Common myeloid progenitor, CD34-positive (primary cell): ENCODE data around the gene MEF2D. TPM values are rescaled to one million over a fixed set of nuclear protein-coding genes. Genes with fewer than 3 reads are reported as not detected.
A peak's percentile ranks its signal among the peaks of the same experiment; 100 is the strongest.

Experiments
- CTCF ChIA-PET: fragments of 350-600 bp; sonication (Branson Sonifier 250); formaldehyde crosslinking; loops from one replicate; lab custom pipeline; 2021; ENCODE audit warnings: antibody characterized with exemption; lab: Charles Lee
- POLR2A ChIA-PET: fragments of 350-600 bp; sonication (Branson Sonifier 250); formaldehyde crosslinking; loops from one replicate; lab custom pipeline; 2021; ENCODE audit warnings: antibody characterized with exemption; lab: Charles Lee
- DNase-seq, 3 donors: peaks; one replicate each; pipeline versions ENCODE4 v3.0.0 to v3.0.0-alpha.2; 2013
- H3K27ac ChIP-seq, 2 experiments: 1 replicate in 1 of 2; 2 replicates in 1 of 2; pipeline ENCODE4 v1.7.0; 2013; ENCODE audit warnings: inconsistent platforms in 2 of 2, low read length in 2 of 2, mild to moderate bottlenecking in 2 of 2, low read depth in 1 of 2, moderate library complexity in 1 of 2; ENCODE audit not compliant: severe bottlenecking in 2 of 2, insufficient read depth in 1 of 2, poor library complexity in 1 of 2
- H3K27me3 ChIP-seq, 5 experiments: replicated peaks in 2 of 5; 1 replicate in 3 of 5; 2 replicates in 2 of 5; pipeline versions ENCODE4 v1.6.1 to v1.7.0; 2013; ENCODE audit warnings: low read length in 4 of 5, mild to moderate bottlenecking in 2 of 5, moderate library complexity in 2 of 5, inconsistent platforms in 1 of 5; ENCODE audit not compliant: insufficient read depth in 5 of 5, control insufficient read depth in 4 of 5
- H3K36me3 ChIP-seq, 4 experiments: 1 replicate in 2 of 4; 2 replicates in 2 of 4; pipeline versions ENCODE4 v1.6.1 to v1.7.0; 2013; ENCODE audit warnings: low read length in 3 of 4, control low read depth in 1 of 4, mild to moderate bottlenecking in 1 of 4; ENCODE audit not compliant: control insufficient read depth in 4 of 4, insufficient read depth in 4 of 4
- H3K4me1 ChIP-seq, 4 experiments: 1 replicate in 3 of 4; 2 replicates in 1 of 4; pipeline versions ENCODE4 v1.6.1 to v1.7.1; 2013; ENCODE audit warnings: low read length in 3 of 4, mild to moderate bottlenecking in 3 of 4, control low read depth in 1 of 4, inconsistent platforms in 1 of 4, moderate library complexity in 1 of 4; ENCODE audit not compliant: control insufficient read depth in 4 of 4, insufficient read depth in 4 of 4; ENCODE audit errors: control extremely low read depth in 1 of 4
- H3K4me3 ChIP-seq, 7 experiments: 1 replicate in 4 of 7; 2 replicates in 3 of 7; pipeline versions ENCODE4 v1.5.1 to v1.7.0; 2013; ENCODE audit warnings: mild to moderate bottlenecking in 7 of 7, low read length in 6 of 7, moderate library complexity in 6 of 7, inconsistent platforms in 2 of 7, low read depth in 2 of 7, control low read depth in 1 of 7; ENCODE audit not compliant: insufficient read depth in 4 of 7, control insufficient read depth in 1 of 7; ENCODE audit errors: extremely low read depth in 1 of 7
- H3K9me3 ChIP-seq, 5 experiments: 1 replicate in 4 of 5; 2 replicates in 1 of 5; pipeline versions ENCODE4 v1.6.1 to v1.7.1; 2013; ENCODE audit warnings: low read length in 4 of 5, mild to moderate bottlenecking in 2 of 5, inconsistent platforms in 1 of 5, low read depth in 1 of 5, moderate library complexity in 1 of 5; ENCODE audit not compliant: control insufficient read depth in 4 of 5, insufficient read depth in 2 of 5; ENCODE audit errors: control extremely low read depth in 1 of 5
- WGBS: methylation state at CpG from one replicate; pipeline ENCODE4 v1.1.5; 2013; ENCODE audit not compliant: insufficient coverage; 5-methylcytosine and 5-hydroxymethylcytosine counted together
- polyA plus RNA-seq: library from polyadenylated mRNA; unstranded; fragments of 120-200 nt; gene quantifications from one replicate; pipeline ENCODE4 v1.2.1, GENCODE V29; 2013

MEF2D gene
- 34.9 TPM for polyA plus RNA-seq

DNA sequence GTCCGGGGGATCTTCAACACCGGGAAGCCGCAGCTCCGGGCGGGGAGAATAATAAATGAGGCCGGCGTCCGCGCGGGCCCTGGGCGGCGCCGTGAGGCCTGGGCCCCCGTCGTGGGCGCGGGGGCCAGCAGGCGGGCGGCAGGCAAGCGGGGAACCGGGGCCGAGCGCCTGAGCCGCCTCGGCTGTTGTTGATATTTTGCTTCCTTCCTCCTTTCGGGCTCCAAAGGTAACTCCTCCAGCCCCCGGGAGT lies at the start of gene MEF2D:
MEF2D (minus strand) TSS at position 233 of the 250 bp plus-strand sequence. CDS start 17,483 bp downstream, outside the sequence.
- 0% methylated on average over 25 of the region's 27 CpGs for WGBS

DNA sequence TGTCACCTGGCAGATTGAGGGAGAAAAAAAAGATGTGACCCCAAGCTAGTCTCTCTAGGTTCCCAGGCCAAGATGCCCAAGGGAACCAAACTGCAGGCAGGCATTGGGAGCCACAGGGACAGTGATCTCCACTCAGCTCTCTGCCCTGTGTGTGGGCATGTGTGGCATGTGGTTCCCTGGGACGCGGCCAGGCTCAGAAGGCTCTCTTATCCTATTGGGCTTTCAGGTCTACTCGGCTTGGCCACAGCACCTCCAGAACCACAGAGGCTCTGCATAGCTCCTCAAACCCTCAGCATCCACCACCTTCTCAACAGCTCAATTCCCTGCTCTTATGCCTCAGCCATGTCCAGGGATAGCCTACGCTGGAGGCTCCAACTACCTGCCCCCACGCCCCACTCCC lies 49.8 kb upstream of the MEF2D start:
- ChIA-PET CTCF (interaction anchor here (1.0 to 3.7 kb wide), 9 partner anchors 9 to 165 kb away, joined by 3 to 17 read pairs (median 5); partner anchors contain the start of gene MEF2D), POLR2A (no interaction called here)
- Histone ChIP-seq H3K4me3 (no peak overlapping the region), H3K9me3 (no peaks in the 10 kb centered on the region), H3K36me3 (peaks cover 14 to 63% (median 35%) of the 10 kb centered on the region in 4 experiments), H3K27ac (no peak overlapping the region), H3K27me3 (no peaks in the 10 kb centered on the region), H3K4me1 (peaks cover 0 to 19% (median 5%) of the 10 kb centered on the region in 4 experiments)
- no peak for DNase-seq
- WGBS = 100% methylated on average over 5 of the region's 5 CpGs

More for the DNA sequence above, at the start of gene MEF2D:
- CTCF ChIA-PET = interaction anchor here (0.7 to 11.5 kb wide), 11 partner anchors 10 to 80 kb away, joined by 3 to 114 read pairs (median 5); no protein-coding TSS in a partner anchor
- no peaks in the 10 kb centered on the region for H3K27me3 ChIP-seq
- no peaks in the 10 kb centered on the region for H3K9me3 ChIP-seq
- peaks cover 28 to 82% (median 77%) of the 10 kb centered on the region in 4 experiments for H3K4me1 ChIP-seq
- H3K27ac ChIP-seq = peak within 1 kb of the TSS; percentile 95 to 97
- peaks cover 0 to 20% (median 4%) of the 10 kb centered on the region in 4 experiments for H3K36me3 ChIP-seq
- DNase-seq = no peak
- peak within 1 kb of the TSS; percentile 77 to 97 (median 90) for H3K4me3 ChIP-seq
- POLR2A ChIA-PET = interaction anchor here (0.5 to 3.6 kb wide), 12 partner anchors 8 to 218 kb away, joined by 3 to 26 read pairs (median 5); partner anchors contain the start of gene SMG5

DNA sequence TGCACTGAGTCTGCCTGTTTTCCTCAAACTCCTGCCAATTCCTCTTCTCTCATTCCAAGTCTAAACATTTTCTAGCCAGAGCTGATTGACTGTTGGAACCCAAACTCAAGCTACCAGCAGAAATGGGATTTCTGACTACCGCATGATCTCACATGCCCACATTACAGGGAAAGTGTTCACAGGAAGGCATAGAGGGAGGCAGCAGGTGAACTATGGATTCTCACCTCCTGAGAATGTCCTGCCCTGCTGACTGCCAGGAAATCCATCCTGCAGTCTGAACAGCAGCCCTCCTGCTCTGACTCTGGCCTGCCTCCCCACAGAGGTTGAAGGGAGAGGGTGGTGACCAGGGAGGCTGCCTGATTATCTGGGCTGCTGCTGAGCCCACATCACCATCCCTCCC lies 49.3 kb upstream of the MEF2D start:
- H3K27ac ChIP-seq = no peak overlapping the region
- H3K4me1 ChIP-seq = peaks cover 0 to 19% (median 5%) of the 10 kb centered on the region in 4 experiments
- H3K36me3 ChIP-seq = peaks cover 14 to 63% (median 32%) of the 10 kb centered on the region in 4 experiments
- no peaks in the 10 kb centered on the region for H3K27me3 ChIP-seq
- ChIA-PET POLR2A (no interaction called here), CTCF (interaction anchor here (0.9 to 3.7 kb wide), 12 partner anchors 10 to 164 kb away, joined by 3 to 17 read pairs (median 4); partner anchors contain the start of gene MEF2D)
- WGBS = 100% methylated on average over 1 of the region's 1 CpG
- no peak overlapping the region for H3K4me3 ChIP-seq
- DNase-seq = no peak
- H3K9me3 ChIP-seq = no peaks in the 10 kb centered on the region

DNA sequence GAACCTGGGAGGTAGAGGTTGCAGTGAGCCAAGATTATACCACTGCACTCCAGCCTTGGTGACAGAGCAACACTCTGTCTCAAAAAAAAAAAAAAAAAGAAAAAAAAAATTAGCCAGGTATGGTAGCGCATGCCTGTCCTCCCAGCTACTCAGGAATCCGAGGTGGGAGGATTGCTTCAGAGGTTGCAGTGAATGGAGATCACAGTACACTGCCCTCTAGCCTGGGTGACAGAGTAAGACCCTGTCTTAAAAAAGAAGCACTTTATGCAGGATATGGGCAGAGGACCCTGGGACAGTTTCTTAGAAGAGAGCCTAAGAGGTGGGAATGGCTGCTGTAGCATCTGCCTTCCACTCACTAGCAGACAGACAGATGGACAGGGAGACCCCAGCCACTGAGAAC lies 48.8 kb upstream of the MEF2D start:
- no peaks in the 10 kb centered on the region for H3K9me3 ChIP-seq
- H3K27me3 ChIP-seq = no peaks in the 10 kb centered on the region
- ChIA-PET POLR2A (no interaction called here), CTCF (interaction anchor here (0.9 to 3.7 kb wide), 11 partner anchors 10 to 164 kb away, joined by 3 to 17 read pairs (median 4); partner anchors contain the start of gene MEF2D)
- peak; percentile 19 to 45 (median 42) for DNase-seq
- H3K4me3 ChIP-seq = no peak overlapping the region
- H3K27ac ChIP-seq = no peak overlapping the region
- WGBS = 45% methylated on average over 2 of the region's 2 CpGs
- peaks cover 0 to 19% (median 5%) of the 10 kb centered on the region in 4 experiments for H3K4me1 ChIP-seq
- peaks cover 14 to 62% (median 33%) of the 10 kb centered on the region in 4 experiments for H3K36me3 ChIP-seq

DNA sequence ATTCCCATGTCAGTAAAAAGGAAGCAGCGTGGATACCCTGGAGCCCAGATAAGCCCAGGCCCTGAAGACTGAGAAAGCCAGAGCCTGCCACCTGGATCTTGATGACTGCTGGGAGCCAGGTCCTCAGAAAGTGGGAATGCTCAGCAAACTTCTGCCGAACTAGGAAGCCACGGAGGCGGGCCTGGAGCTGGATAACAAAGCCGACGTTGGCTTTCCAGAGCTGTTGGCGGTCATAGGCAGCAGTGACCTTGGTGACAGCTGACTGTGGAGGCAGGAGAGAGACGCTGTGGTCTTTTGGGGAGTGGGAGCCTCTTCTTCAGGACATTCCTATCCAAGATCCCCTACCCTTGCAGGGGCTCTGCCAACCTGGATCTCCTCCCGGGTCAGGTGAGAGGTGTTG lies 47.4 kb upstream of the MEF2D start:
- Histone ChIP-seq H3K4me1 (peaks cover 0 to 19% (median 7%) of the 10 kb centered on the region in 4 experiments), H3K27me3 (no peaks in the 10 kb centered on the region), H3K27ac (no peak overlapping the region), H3K4me3 (no peak overlapping the region), H3K36me3 (peaks cover 11 to 62% (median 34%) of the 10 kb centered on the region in 4 experiments), H3K9me3 (no peaks in the 10 kb centered on the region)
- ChIA-PET CTCF (interaction anchor here (0.9 to 3.7 kb wide), 2 partner anchors 18 to 68 kb away, joined by 3 to 17 read pairs; no protein-coding TSS in a partner anchor), POLR2A (interaction anchor here (1.0 kb wide), 1 partner anchor 47 kb away, joined by 3 read pairs; no protein-coding TSS in a partner anchor)
- WGBS = 95% methylated on average over 7 of the region's 9 CpGs
- DNase-seq = no peak

DNA sequence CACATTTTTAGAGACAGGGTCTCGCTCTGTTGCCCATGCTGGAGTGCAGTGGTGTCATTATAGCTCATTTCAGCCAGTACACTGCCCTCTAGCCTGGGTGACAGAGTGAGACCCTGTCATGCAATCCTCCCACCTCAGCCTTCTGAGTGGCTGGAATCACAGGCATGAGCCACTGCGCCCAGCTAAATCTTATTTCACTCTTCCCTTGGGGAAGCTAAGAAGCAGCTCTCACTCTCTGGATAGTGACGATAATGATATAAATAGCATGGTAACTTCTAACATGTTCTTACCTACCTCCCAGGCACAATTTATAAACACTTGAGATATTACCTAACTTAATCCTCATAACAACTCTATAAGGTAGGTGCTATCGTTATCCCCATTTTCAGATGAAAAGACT lies 46.9 kb upstream of the MEF2D start:
- no peaks in the 10 kb centered on the region for H3K27me3 ChIP-seq
- ChIA-PET CTCF (interaction anchor here (0.9 to 3.7 kb wide), 3 partner anchors 13 to 67 kb away, joined by 3 to 17 read pairs (median 5); no protein-coding TSS in a partner anchor), POLR2A (interaction anchor here (1.0 kb wide), 1 partner anchor 46 kb away, joined by 3 read pairs; no protein-coding TSS in a partner anchor)
- peaks cover 0 to 20% (median 9%) of the 10 kb centered on the region in 4 experiments for H3K4me1 ChIP-seq
- H3K4me3 ChIP-seq = no peak overlapping the region
- WGBS = no CpG with 5 or more reads among the region's 4 CpGs
- no peaks in the 10 kb centered on the region for H3K9me3 ChIP-seq
- no peak overlapping the region for H3K27ac ChIP-seq
- peaks cover 11 to 62% (median 33%) of the 10 kb centered on the region in 4 experiments for H3K36me3 ChIP-seq
- no peak for DNase-seq

DNA sequence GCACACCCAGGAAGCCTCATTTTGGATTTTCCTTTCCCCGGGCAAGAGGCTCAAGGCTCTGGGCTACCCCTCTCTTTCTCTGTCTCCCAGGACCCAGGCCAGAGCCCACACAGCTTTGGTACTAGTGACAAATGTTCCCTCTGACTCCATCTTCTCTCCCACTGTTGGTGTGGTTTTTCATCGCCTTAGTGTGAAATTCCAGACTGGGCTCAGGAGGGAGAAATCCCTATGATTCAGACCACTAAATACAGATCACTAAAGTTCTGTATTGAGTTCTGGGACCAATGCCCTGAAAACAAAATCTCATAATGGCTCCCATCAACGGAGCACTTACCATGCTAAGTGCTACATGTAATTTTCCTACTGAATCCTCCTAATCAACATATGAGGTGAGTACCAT lies 45.7 kb upstream of the MEF2D start:
- POLR2A ChIA-PET = no interaction called here
- Histone ChIP-seq H3K36me3 (peaks cover 9 to 54% (median 28%) of the 10 kb centered on the region in 4 experiments), H3K9me3 (no peaks in the 10 kb centered on the region), H3K27ac (no peak overlapping the region), H3K4me1 (peaks cover 0 to 18% (median 9%) of the 10 kb centered on the region in 4 experiments), H3K27me3 (no peaks in the 10 kb centered on the region), H3K4me3 (no peak overlapping the region)
- WGBS = 100% methylated on average over 1 of the region's 3 CpGs
- CTCF ChIA-PET = interaction anchor here (1.0 to 2.2 kb wide), 2 partner anchors 11 to 65 kb away, joined by 3 to 5 read pairs; no protein-coding TSS in a partner anchor
- DNase-seq = no peak
